ENCODE results near the gene ACOX1. TPM values are rescaled to one million over a fixed set of nuclear protein-coding genes. Genes with fewer than 3 reads are reported as not detected.

Gene ACOX1
- total and polyA plus RNA-seq, 2 of the 13 experiments (the other 11 are each of a cell fraction or from before 2014, with no cell fraction given): 86.4 to 120 TPM

DNA sequence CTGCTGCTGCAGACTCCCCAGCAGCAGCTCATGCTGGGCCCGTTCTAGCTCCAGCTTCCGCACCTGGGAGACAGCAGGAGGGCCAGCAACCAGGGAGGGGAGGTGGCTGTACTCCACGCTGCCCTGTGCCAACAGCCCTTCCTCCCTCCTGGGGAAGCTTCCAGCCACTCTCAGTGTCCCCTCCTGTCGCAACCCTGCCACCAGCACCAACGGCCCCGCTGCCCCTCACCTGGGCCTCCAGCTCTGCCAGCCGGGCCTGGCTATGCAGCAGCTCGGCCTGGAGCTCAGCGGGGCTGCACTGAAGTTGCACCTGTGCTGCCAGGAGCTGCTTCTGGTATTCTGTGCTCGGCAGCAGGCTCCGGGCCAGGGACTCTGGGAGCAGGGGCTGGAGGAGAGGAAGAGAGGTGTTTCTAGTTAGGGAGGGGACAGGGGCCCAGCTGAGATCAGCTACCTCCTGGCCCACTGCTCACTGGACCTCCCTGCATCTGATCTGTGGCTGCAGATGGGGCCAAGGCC lies 58.9 kb downstream of the ACOX1 start:
- Histone ChIP-seq H3K4me3 (replicated peaks in 1 of 3; ENCODE audit: insufficient read depth in 1 of 3, low read depth in 2 of 3, low read length in 3 of 3) (no peak overlapping the region), H3K9me3 (ENCODE audit: low read length) (no peaks in the 10 kb centered on the region), H3K4me1 (ENCODE audit: insufficient read depth, low read length) (peaks cover 39% of the 10 kb centered on the region), H3K4me2 (ENCODE audit: low read depth, low read length) (no peak overlapping the region), H3K27ac (ENCODE audit: extremely low read length, insufficient read depth, low read length) (no peak overlapping the region), H3K36me3 (replicated peaks in 1 of 2; ENCODE audit: control insufficient read depth in 1 of 2, insufficient read depth in 2 of 2, low read length in 2 of 2) (no peaks in the 10 kb centered on the region), H2AFZ (ENCODE audit: low read length) (no peak overlapping the region), H3K79me2 (ENCODE audit: insufficient read depth, low read length) (no peaks in the 10 kb centered on the region), H4K20me1 (ENCODE audit: insufficient read depth, low read length) (no peaks in the 10 kb centered on the region), H3K27me3 (ENCODE audit: control insufficient read depth in 1 of 2, insufficient read depth in 2 of 2, low read length in 2 of 2) (no peaks in the 10 kb centered on the region), H3K9ac (ENCODE audit: insufficient read depth, low read depth, low read length) (no peak overlapping the region)
- ATAC-seq (no peak), DNase-seq (ENCODE audit: low spot score) (no peak), FAIRE-seq (no peak)
- TF ChIP-seq MED1 (CRISPR knock-in tag; IDR thresholded peaks at IDR 0.05): no peak
- no peak for TF ChIP-seq HNRNPH1 (optimal IDR thresholded peaks at IDR 0.05; ENCODE audit: low read depth, low read length)
- TF ChIP-seq PPARG (CRISPR knock-in tag; conservative IDR thresholded peaks at IDR 0.05): no peak
- 0 out of 2 replicates have a peak, but pooled peaks have one; percentile 40 for TF ChIP-seq HNRNPL (IDR thresholded peaks at IDR 0.05; ENCODE audit: low read depth, low read length)
- TF ChIP-seq, protein P1, sequence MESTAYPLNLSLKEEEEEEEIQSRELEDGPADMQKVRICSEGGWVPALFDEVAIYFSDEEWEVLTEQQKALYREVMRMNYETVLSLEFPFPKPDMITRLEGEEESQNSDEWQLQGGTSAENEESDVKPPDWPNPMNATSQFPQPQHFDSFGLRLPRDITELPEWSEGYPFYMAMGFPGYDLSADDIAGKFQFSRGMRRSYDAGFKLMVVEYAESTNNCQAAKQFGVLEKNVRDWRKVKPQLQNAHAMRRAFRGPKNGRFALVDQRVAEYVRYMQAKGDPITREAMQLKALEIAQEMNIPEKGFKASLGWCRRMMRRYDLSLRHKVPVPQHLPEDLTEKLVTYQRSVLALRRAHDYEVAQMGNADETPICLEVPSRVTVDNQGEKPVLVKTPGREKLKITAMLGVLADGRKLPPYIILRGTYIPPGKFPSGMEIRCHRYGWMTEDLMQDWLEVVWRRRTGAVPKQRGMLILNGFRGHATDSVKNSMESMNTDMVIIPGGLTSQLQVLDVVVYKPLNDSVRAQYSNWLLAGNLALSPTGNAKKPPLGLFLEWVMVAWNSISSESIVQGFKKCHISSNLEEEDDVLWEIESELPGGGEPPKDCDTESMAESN (CRISPR knock-in tag; conservative IDR thresholded peaks at IDR 0.05): no peak
- CTCF ChIA-PET (ENCODE audit: low intra/inter-chr PET ratio, low total read pairs): no interaction called here
- no TSS peak for BruUV-seq (replicated peaks)
- in situ Hi-C loops (cut with HindIII; ENCODE audit: extremely low pct_ligation_motif_present, low pct_unique_long_range_greater_than_20kb) (no loop called here), intact Hi-C loops (cut with micrococcal nuclease; ENCODE audit: unreplicated experiment) (no loop called here)
- WGBS (ENCODE audit: low lambda C conversion rate): 71% methylated on average over 11 of the region's 11 CpGs
- POLR2A ChIA-PET: interaction anchor here (1.1 to 2.1 kb wide), 6 partner anchors 15 to 579 kb away, joined by 3 to 10 read pairs (median 4); partner anchors contain the start of gene MRPL38

DNA sequence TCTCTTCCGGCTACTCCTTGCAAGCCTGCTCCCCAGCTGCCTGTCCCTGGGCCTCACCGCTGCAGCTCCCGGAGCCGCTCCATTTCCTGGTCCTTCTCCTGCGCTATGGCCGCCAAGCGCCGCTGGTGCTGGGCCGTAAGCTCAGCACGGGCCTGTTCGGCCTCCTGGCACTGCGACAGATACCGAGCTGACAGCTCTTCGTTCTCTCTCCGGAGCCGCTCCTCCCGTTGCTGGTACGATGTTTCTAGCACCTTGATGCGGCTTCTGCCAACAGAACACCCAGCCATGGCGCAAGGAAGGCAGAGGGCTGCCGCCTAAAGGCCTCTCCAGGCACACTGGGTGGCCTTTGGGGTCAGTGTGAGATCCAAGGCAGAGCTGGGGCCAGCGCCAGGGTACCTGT lies 59.4 kb downstream of the ACOX1 start:
- Histone ChIP-seq H2AFZ (ENCODE audit: low read length) (no peak overlapping the region), H3K9ac (ENCODE audit: insufficient read depth, low read depth, low read length) (no peak overlapping the region), H3K27ac (ENCODE audit: extremely low read length, insufficient read depth, low read length) (no peak overlapping the region), H3K4me2 (ENCODE audit: low read depth, low read length) (no peak overlapping the region), H3K27me3 (ENCODE audit: control insufficient read depth in 1 of 2, insufficient read depth in 2 of 2, low read length in 2 of 2) (no peaks in the 10 kb centered on the region), H3K36me3 (replicated peaks in 1 of 2; ENCODE audit: control insufficient read depth in 1 of 2, insufficient read depth in 2 of 2, low read length in 2 of 2) (no peaks in the 10 kb centered on the region), H3K9me3 (ENCODE audit: low read length) (no peaks in the 10 kb centered on the region), H3K4me1 (ENCODE audit: insufficient read depth, low read length) (peaks cover 44% of the 10 kb centered on the region), H4K20me1 (ENCODE audit: insufficient read depth, low read length) (no peaks in the 10 kb centered on the region), H3K4me3 (replicated peaks in 1 of 3; ENCODE audit: insufficient read depth in 1 of 3, low read depth in 2 of 3, low read length in 3 of 3) (no peak overlapping the region), H3K79me2 (ENCODE audit: insufficient read depth, low read length) (no peaks in the 10 kb centered on the region)
- DNase-seq (ENCODE audit: low spot score) (no peak), FAIRE-seq (no peak), ATAC-seq (no peak)
- TF ChIP-seq ZNF687 (CRISPR knock-in tag; IDR thresholded peaks at IDR 0.05) (peak; percentile 8; the same call in 1 of the 2 replicates), HNRNPH1 (optimal IDR thresholded peaks at IDR 0.05; ENCODE audit: low read depth, low read length) (no peak), ZNF788 (CRISPR knock-in tag; IDR thresholded peaks at IDR 0.05; ENCODE audit: borderline replicate concordance) (no peak), HNRNPL (IDR thresholded peaks at IDR 0.05; ENCODE audit: low read depth, low read length) (0 out of 2 replicates have a peak, but pooled peaks have one; percentile 8), HOXA3 (CRISPR knock-in tag; IDR thresholded peaks at IDR 0.05) (0 out of 2 replicates have a peak, but pooled peaks have one; percentile 15)
- intact Hi-C loops (cut with micrococcal nuclease; ENCODE audit: unreplicated experiment) (no loop called here), in situ Hi-C loops (cut with HindIII; ENCODE audit: extremely low pct_ligation_motif_present, low pct_unique_long_range_greater_than_20kb) (no loop called here)
- WGBS (ENCODE audit: low lambda C conversion rate): 94% methylated on average over 18 of the region's 22 CpGs
- ChIA-PET POLR2A (interaction anchor here (1.1 to 2.1 kb wide), 6 partner anchors 14 to 580 kb away, joined by 3 to 10 read pairs (median 4); partner anchors contain the start of gene MRPL38), CTCF (ENCODE audit: low intra/inter-chr PET ratio, low total read pairs) (no interaction called here)
- BruUV-seq (replicated peaks): no TSS peak
